Mucosa of descending colon (tissue), 3 donors: Measurements from ENCODE around the gene C1orf198. TPM values are rescaled to one million over a fixed set of nuclear protein-coding genes. Genes with fewer than 3 reads are reported as not detected.

Experiments used
- ATAC-seq: fragments of 200-7000 bp; cut with Tn5 transposase; one replicate; pipeline ENCODE4 v1.9.1; 2020; ENCODE audit warnings: mild to moderate bottlenecking, moderate library complexity
- DNase-seq, 3 donors: peaks; one replicate each; pipeline ENCODE4 v3.0.0-alpha.2; 2020
- H3K36me3 ChIP-seq: fragments of 200-600 bp; one replicate; pipeline ENCODE4 v1.8.0; 2021; ENCODE audit warnings: low read depth, mild to moderate bottlenecking
- H3K4me1 ChIP-seq: fragments of 200-600 bp; one replicate; pipeline ENCODE4 v1.8.0; 2021; ENCODE audit warnings: low read depth, mild to moderate bottlenecking
- H3K4me3 ChIP-seq: fragments of 200-600 bp; one replicate; pipeline ENCODE4 v1.8.0; 2021; ENCODE audit warnings: mild to moderate bottlenecking
- H3K9me3 ChIP-seq: fragments of 200-600 bp; one replicate; pipeline ENCODE4 v1.8.0; 2021; ENCODE audit warnings: mild to moderate bottlenecking
- intact Hi-C, 2 donors: fragments of 100-400 bp; cut with DNase I in 1 of 2; cut with micrococcal nuclease in 1 of 2; formaldehyde crosslinking; loops; one replicate each; pipeline versions ENCODE4 v1.11.0 to v1.11.1; 2022; cut with DNase I, micrococcal nuclease
- total RNA-seq, 3 donors: library from RNA; stranded (reverse); fragmentation: NEBNext Ultra II Directional in 2 of 3; extraction: Animal tissue kit (Norgen Biotek cat#: 25700) in 2 of 3; gene quantifications; one replicate each; pipeline versions ENCODE4 v1.2.1 to v1.2.4, GENCODE V29; 2021 to 2023
- TF ChIP-seq, protein P1 (sequence below): fragments of 200-600 bp; IDR thresholded peaks from one replicate; pipeline ENCODE4 v1.8.0; 2022; ENCODE audit warnings: antibody characterized with exemption, mild to moderate bottlenecking
- donor health status: DM: no; HTN: no; CAD: no; lungs with moderate emphysema.
- donor health status: DM: no; HTN: no; CAD: no.
- donor health status: DM: no; HTN: yes; CAD: no.

The C1orf198 gene
- total RNA-seq, 3 donors from 2014 or later, result 9.8 to 35.9 (median 15.5) TPM

- peak; percentile 14 for ATAC-seq
- intact Hi-C loops, result loop anchor here in 1 of 2 donors (10.0 kb wide), 1 partner anchor 412 kb away; no protein-coding TSS in a partner anchor
- no peaks in the 10 kb centered on the region for H3K36me3 ChIP-seq
Measured at GRCh38 chr1:230792691-230793462, 75.4 kb downstream of the C1orf198 start.

DNA sequence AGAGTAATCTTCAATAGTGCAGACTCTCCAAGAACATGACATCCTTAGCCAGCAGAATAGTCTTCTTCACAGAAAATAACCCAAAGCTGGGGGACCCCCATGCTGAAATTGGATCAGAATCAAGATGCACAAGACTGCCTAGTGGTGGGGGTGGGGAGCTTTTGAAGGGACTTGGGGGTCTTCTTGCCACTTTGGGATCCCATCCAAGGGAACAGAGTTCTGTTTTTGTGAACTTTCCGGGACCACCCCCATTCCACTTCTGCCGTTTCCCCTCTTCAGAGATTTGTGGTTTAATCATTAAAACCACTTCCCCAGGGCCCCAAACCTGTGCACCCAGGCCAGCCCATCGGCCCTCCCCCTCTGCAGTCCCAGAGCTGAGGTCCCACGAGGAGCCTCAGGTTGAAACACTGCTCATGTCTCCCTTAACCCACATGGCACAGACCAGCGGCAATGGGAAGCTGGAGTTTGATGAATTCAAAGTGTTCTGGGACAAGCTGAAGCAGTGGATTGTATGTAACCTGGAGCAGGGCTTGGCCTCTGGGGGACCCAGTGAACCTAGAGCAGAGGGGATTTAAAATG lies 76.2 kb downstream of the C1orf198 start:
- ATAC-seq, result no peak
- intact Hi-C loops, result loop anchor here in 1 of 2 donors (10.0 kb wide), 1 partner anchor 413 kb away; no protein-coding TSS in a partner anchor
- TF ChIP-seq, protein P1, sequence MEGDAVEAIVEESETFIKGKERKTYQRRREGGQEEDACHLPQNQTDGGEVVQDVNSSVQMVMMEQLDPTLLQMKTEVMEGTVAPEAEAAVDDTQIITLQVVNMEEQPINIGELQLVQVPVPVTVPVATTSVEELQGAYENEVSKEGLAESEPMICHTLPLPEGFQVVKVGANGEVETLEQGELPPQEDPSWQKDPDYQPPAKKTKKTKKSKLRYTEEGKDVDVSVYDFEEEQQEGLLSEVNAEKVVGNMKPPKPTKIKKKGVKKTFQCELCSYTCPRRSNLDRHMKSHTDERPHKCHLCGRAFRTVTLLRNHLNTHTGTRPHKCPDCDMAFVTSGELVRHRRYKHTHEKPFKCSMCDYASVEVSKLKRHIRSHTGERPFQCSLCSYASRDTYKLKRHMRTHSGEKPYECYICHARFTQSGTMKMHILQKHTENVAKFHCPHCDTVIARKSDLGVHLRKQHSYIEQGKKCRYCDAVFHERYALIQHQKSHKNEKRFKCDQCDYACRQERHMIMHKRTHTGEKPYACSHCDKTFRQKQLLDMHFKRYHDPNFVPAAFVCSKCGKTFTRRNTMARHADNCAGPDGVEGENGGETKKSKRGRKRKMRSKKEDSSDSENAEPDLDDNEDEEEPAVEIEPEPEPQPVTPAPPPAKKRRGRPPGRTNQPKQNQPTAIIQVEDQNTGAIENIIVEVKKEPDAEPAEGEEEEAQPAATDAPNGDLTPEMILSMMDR, result no peak

More at GRCh38 chr1:230792691-230793462, 75.4 kb downstream of the C1orf198 start:
- no peak for DNase-seq
- H3K4me1 ChIP-seq, result no peaks in the 10 kb centered on the region
- TF ChIP-seq, protein P1, result no peak
- H3K4me3 ChIP-seq, result no peak overlapping the region
- no peaks in the 10 kb centered on the region for H3K9me3 ChIP-seq

DNA sequence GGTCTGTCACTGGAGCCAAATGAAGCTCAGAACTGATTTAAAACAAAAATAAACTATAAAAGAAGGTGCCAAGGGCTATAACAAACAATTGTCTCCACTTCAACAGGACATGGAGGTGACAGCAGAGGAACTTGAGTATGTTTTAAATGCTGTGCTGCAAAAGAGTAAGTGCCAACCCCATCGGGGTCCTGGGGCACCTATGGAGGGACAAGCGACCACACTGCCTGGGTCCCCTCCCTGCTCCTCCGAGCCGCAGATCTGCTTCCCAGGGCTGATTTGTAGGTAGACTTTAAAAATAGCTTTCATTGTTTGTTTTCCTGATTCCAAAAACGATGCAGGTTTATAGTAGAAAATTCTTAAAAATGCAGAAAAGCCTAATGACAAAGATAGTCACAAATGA lies 78.3 kb downstream of the C1orf198 start:
- H3K36me3 ChIP-seq, result no peaks in the 10 kb centered on the region
- no peaks in the 10 kb centered on the region for H3K9me3 ChIP-seq
- no peaks in the 10 kb centered on the region for H3K4me1 ChIP-seq
- intact Hi-C loops, result loop anchor here in 1 of 2 donors (10.0 kb wide), 1 partner anchor 415 kb away; no protein-coding TSS in a partner anchor
- no peak for DNase-seq
- H3K4me3 ChIP-seq, result no peak overlapping the region
- ATAC-seq, result no peak
- TF ChIP-seq, protein P1, result no peak

More for the DNA sequence above, 76.2 kb downstream of the C1orf198 start:
- no peaks in the 10 kb centered on the region for H3K36me3 ChIP-seq
- no peak for DNase-seq
- no peak overlapping the region for H3K4me3 ChIP-seq
- H3K9me3 ChIP-seq, result no peaks in the 10 kb centered on the region
- H3K4me1 ChIP-seq, result no peaks in the 10 kb centered on the region

- Histone ChIP-seq H3K36me3 (no peaks in the 10 kb centered on the region), H3K9me3 (no peaks in the 10 kb centered on the region), H3K4me3 (no peak overlapping the region), H3K4me1 (no peaks in the 10 kb centered on the region)
- intact Hi-C loops, result no loop called here
- TF ChIP-seq, protein P1, result no peak
- no peak for DNase-seq
- no peak for ATAC-seq
Measured at GRCh38 chr1:230788561-230789275, 79.6 kb downstream of the C1orf198 start.

DNA sequence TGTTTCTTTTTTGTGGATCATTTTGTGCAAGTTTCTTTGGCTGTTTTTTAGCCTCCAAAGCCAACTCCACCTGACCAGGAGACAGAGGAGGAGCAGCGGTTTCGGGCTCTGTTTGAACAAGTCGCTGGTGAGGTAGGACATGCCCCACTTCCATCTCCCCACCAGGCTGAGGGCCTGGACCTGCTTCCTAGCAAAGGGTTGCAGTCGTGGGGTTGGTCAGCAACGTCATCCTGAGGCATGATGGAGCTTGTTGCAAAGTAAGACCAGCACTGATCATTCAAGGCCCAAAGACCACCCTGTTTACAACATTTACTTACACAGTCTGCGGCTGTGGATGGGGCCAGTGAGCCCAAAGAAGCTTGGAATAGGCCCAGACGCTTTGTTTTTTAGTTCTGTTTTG lies 80.8 kb downstream of the C1orf198 start:
- no peaks in the 10 kb centered on the region for H3K4me1 ChIP-seq
- H3K9me3 ChIP-seq, result no peaks in the 10 kb centered on the region
- TF ChIP-seq, protein P1, result no peak
- no peak overlapping the region for H3K4me3 ChIP-seq
- no peak for ATAC-seq
- intact Hi-C loops, result no loop called here
- no peak for DNase-seq
- H3K36me3 ChIP-seq, result no peaks in the 10 kb centered on the region

Other genes starting within 250 kb of the C1orf198 start
- gene COG2, start 226.0 kb downstream of the C1orf198 start, total RNA-seq, result 10 to 100 TPM; 38.0 to 46.2 (median 38.1) TPM
- gene AGT, start 154.4 kb downstream of the C1orf198 start, total RNA-seq, result 1 to 10 TPM; 1.0 to 4.8 (median 1.1) TPM
- 10 to 100 TPM; 11.4 to 30.8 (median 28.8) TPM for gene CAPN9, start 121.1 kb downstream of the C1orf198 start, total RNA-seq
- gene TTC13, start 110.3 kb upstream of the C1orf198 start, total RNA-seq, result 10 to 100 TPM; 24.0 to 39.7 (median 28.4) TPM
- 10 to 100 TPM; 22.4 to 33.2 (median 30.3) TPM for gene ARV1, start 110.6 kb upstream of the C1orf198 start, total RNA-seq
- 1 to 10 TPM; 2.2 to 4.4 (median 3.0) TPM for gene FAM89A, start 171.7 kb upstream of the C1orf198 start, total RNA-seq